Activated CD8-positive, alpha-beta memory T cell treated with anti-CD3 and anti-CD28 coated beads, Interleukin-2, amount 50 U/mL, for 4 hours (primary cell): ENCODE measurements around the gene COL4A4.
"Not testable (repeated sequence)": the region's sequence is repeated elsewhere in the genome, so short reads cannot be mapped to it uniquely, and the experiment has no call there.

ENCODE experiments used
- DNase-seq: peaks from one replicate; pipeline ENCODE4 v3.0.0-alpha.2; 2020

COL4A4 gene

DNA sequence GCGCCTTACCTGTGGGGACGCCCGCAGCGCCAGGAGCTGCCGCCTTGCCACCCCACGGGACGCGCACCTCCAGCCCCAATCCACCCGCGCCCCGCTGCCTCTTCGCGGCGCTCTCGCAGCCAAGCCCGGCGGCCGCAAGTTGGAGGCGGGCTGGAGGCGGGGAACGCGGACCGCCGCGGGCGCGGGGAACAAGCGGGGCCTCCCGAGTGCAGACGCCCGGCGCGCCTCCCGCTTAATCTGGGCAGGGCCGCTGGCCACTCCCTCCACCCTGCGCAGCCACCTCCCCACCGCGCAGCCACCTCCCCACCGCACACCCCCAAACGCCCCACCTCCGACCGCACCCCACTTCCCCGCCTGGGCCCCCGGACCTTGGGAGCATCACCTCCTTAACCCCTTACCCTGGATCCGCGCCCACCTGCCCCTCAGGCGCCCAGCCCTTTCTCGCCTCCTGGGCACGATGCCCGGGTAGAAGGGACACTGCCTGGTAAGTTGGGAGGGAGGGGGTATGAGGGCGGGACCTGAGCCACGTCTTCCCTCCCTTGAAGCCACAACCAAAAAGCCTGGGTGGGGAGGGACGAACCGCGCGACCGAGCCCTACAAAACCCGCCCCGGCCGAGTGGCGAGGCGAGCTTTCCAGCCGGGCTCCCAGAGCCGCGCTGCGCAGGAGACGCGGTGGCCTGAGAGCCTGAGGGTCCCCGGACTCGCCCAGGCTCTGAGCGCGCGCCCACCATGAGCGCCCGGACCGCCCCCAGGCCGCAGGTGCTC is at the start of gene COL4A4, which contains the start of gene COL4A3:
Gene COL4A4, minus strand, starts transcription at position 208 of the 765 bp plus-strand sequence. CDS start 16,722 bp downstream, outside the sequence.
Gene COL4A3, plus strand, starts transcription at position 627 of the 765 bp plus-strand sequence. Its CDS starts 103 bp downstream, at position 730.
- no peak for DNase-seq

DNA sequence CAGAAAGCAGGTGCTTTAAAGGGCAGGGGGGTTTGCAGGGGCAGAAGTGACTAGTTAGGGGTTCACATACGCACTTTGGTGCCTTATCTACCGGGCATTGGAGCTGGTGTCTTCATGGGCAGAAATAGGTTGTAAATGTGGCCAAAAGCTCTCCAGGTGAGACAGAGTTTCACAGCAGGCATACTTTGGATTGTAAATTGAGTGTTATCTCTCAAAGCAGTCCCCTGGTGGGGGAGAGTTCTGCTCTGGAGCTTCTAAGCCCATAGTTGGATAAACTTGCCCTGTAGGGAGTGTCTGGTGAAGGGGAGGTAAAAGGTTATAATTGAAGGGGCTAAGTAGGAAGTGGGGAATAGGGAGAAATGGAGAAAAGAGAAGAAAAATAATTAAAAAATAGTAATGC is 43.6 kb upstream of the COL4A4 start:
- DNase-seq = no peak

GRCh38 chr2:227206406-227206805 is 42.4 kb upstream of the COL4A4 start:
- DNase-seq = no peak

DNA sequence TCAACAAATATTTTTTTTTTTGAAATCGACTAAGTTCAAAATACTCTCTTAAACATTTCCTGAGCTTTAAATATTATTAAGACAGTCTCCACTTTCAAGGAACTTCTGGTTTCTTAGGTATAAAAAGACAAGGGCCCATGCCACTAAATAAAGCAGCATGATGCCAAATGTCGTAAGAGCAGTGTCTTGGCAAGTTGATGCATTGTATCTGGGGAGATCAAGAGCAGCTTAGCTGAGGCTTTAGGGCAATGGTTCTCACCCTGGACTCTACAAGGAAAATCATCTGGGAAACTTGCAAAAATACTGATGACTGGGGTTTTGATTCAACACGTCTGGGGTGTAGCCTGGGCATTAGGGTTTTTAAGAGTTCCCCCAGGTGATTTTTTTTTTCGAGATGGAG is 41.7 kb upstream of the COL4A4 start:
- DNase-seq = no peak

GRCh38 chr2:227204452-227204851 is 40.4 kb upstream of the COL4A4 start:
- DNase-seq = no peak

DNA sequence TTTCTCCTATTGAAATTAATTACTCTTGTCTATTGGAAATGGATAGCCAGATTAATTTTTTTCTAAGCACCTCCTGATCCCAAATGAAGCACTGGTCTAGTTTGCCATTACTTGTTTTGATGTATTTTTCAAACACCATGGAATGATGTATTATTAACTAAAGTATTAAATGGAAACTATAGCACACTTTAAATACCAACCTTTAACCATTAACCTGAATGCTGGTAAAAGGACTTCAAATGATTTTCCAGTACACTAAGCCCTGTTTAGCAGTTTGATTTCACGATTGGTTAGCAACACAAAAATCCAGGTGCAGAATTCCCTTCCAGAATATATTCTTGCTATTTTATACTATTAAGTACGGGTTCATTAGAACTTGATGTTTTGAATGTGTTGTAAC is 37.8 kb upstream of the COL4A4 start:
- DNase-seq = no peak

GRCh38 chr2:227198866-227199265 is 34.9 kb upstream of the COL4A4 start:
- no peak for DNase-seq

DNA sequence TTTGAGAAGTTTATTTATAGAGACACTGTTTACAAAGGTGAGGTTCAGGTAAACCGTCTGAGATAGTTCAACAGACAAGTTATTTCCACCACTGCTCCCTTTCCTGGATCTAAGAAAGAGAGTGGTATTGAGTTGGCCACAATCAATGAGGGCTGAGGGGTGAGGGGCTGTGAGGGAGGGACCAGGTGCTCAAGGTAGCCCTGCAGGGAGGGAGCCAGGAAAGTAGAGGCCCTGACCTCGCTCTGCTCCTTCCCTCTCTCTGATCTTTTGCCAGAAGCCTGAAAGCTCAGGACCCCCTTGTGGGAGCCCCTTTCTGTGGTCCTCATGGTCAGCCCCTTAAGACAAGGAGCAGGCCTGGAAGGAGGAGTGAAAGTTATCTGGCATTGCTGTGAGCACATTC is 30.2 kb upstream of the COL4A4 start:
- DNase-seq = no peak

GRCh38 chr2:227192491-227192890 is 28.5 kb upstream of the COL4A4 start:
- no peak for DNase-seq

- DNase-seq = no peak
These were observed 27.4 kb upstream of the COL4A4 start for GRCh38 chr2:227191367-227191766.

- DNase-seq = no peak
These were observed 24.3 kb upstream of the COL4A4 start for GRCh38 chr2:227188292-227188691.

DNA sequence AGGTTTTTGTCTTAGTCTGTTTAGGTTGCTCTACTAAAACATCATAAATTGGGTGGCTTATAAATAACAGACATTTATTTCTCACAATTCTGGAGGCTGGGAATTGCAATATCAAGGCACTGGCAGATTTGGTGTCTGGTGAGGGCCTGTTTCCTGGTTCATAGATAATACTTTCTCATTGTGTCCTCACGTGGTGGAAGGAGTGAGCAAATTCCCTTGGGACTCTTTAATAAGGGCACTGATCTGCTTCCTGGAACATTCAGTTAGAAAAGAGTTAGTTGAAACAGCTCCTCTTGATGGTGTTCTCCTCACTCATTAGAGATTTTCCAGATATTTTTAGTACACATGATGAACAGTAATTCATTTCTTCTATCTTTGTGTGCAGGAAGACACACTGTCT is 22.7 kb upstream of the COL4A4 start:
- DNase-seq = no peak

GRCh38 chr2:227185615-227186232 is 21.7 kb upstream of the COL4A4 start:
- DNase-seq = no peak

DNA sequence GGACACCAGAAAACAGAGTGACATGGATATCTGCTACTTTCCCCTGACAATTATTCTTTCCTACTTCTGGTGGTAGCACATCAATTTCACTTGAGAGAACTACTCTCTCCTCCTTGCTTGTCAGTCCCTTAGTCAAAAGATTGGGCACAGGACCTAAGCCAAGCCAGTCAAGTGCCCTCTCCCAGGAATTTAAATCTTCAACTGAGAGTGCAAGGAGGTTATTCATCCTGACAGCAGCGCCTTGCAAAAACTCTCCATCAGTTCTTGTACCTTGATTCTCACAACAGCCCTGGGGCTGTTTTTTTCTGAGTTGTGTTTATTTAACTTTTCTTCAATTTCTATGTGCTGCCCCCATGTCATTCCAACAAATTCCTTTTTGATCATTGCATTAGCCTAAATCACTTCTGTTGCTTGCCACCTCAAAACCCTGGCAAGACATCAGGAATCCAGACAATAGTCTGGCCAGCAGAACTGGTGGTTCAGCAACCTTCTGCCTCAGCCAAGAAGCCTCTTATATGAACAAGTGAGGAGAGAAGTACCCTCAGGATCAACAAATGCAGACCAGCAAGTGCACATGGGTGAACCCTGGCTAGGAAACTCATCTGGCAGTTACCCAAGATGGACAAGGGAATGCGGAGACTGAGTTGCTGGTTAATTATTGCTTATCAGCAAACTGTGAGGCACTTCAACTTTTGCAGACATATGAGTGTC is 19.8 kb upstream of the COL4A4 start:
- no peak for DNase-seq

- DNase-seq = no peak
These were observed 18.8 kb upstream of the COL4A4 start for GRCh38 chr2:227182765-227183164.

- no peak for DNase-seq
These were observed 16.8 kb upstream of the COL4A4 start for GRCh38 chr2:227180770-227181169.

DNA sequence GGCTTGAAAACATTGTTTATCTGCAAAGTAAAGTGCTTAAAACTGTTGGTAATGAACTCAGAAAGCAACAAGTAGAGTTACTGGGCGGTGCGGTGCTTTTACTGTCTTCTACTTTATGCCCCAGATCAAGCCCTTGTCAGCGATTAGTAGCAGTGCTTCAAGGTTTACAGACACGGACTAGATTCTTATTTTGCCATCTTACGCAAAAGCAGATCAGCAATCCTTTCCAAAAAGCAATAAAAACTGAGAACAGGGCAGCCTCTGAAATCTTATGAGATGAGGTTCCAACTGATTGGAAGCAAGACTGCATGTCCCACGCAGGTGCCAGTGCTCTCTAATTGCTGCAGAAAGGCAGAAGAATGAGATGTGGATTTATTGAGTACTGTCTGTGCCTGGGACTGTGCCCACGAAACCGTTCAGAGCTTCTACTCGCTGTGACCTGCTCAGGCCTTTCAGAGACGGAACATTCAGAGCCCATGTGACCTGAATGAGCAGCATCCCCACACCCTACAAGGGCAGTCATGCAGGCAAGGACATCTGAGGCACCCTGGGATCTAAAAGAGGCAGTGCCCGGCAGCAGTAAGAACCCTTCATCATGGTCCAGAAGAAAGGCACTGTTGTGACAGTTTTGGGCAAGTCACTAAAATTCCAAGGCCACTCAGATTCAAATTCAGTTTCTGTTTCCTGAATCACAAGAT is 16.1 kb upstream of the COL4A4 start:
- no peak for DNase-seq

DNA sequence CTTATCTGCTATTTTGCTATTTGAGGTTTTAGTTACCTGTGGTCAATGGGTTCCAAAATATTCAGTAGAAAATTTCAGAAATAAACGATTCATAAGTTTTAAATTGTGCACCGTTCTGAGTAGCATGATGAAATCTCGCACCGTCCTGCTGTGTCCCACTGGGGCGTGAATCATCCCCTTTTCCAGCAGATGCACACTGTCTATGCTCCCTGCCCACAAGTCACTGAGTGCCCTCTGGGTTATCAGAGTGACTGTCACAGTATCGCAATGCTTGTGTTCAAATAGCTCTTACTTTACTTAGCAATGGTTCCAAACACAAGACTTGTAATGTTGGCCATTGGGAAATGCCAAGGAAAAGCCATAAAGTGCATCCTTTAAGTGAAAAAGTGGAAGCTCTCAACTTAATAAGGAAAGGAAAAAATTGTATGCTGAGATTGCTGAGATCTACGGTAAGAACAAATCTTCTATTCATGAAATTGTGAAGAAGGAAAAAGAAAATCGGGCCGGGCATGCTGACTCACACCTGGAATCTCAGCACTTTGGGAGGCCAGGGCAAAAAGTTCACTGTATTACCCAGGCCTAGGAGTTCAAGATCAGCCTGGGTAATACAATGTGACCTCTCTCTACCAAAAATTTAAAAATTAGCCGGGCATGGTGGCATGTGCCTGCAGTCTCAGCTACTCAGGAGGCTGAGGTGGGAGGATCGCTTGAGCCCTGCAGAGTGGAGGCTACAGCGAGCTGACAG is 13.8 kb upstream of the COL4A4 start:
- DNase-seq = no peak

DNA sequence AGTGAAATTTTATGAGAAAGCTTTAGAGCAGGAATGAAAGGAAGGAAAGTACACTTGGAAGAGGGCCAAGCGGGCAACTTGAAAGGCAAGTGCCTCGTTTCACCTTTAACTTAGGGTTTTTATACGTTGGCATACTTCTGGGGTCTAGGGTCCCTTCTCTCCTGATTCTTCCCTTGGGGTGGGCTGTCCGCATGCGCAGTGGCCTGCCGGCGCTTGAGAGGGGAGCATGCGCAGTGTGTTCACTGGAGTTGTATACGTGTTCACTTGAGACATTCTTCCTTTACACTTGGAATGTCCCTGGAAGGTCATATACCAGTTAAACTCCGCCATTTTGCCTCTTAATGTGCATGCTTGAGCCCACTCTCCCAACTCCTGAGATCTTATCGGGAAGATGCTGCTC is 7.8 kb upstream of the COL4A4 start:
- not testable (repeated sequence) for DNase-seq

DNA sequence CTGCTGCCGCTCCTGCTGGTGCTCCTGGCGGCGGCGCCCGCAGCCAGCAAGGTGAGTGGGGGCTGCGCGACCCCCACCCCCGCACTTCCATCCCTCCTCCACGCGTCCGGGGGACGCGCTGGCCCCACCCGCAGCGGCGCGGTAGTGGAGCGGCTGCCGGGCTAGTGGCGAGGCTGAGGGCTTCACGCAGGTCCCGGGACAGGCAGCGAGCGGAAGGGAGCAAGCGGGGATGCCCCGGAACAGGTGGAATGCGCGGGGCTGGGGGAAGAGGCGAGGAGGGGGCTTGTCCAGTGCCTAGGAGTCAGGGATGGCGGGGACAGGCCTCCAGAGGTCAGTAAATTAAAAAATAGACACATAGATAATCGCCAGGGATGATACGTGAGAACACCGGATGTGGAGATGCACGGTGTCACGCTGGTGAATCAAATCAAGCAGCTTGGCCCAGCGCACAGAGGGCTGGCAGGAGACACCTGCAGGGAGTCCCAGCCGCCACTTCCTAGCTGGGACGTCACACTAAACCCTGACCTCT is 822 bp upstream of the COL4A4 start:
- DNase-seq = no peak

GRCh38 chr2:227163485-227163997 is 464 bp downstream of the COL4A4 start:
- no peak for DNase-seq

GRCh38 chr2:227161947-227162346 is 2.1 kb downstream of the COL4A4 start:
- DNase-seq = no peak
